Cardiac muscle cell (in vitro differentiated cells and primary cell): Measurements from ENCODE around the gene GLS. TPM values are rescaled to one million over a fixed set of nuclear protein-coding genes. Genes with fewer than 3 reads are reported as not detected.
A peak's percentile ranks its signal among the peaks of the same experiment; 100 is the strongest.
"Not testable (repeated sequence)": the region's sequence is repeated elsewhere in the genome, so short reads cannot be mapped to it uniquely, and the experiment has no call there.

Experiments used
- DNase-seq, 2 donors: peaks; one replicate each; pipeline versions ENCODE4 v3.0.0 to v3.0.0-alpha.2; 2010 to 2017; ENCODE audit warnings: low read depth in 1 of 2, low spot score in 1 of 2
- H3K27ac ChIP-seq: fragments of 200-600 bp; sonication (generic); 2 replicates; pipeline ENCODE4 v1.5.1; 2016
- H3K27me3 ChIP-seq: fragments of 200-600 bp; sonication (generic); 2 replicates; pipeline ENCODE4 v1.6.0; 2016; ENCODE audit warnings: control low read depth
- H3K36me3 ChIP-seq: fragments of 200-600 bp; sonication (generic); 2 replicates; pipeline ENCODE4 v1.5.1; 2016; ENCODE audit warnings: control low read depth
- H3K4me1 ChIP-seq: fragments of 200-600 bp; sonication (generic); 2 replicates; pipeline ENCODE4 v1.8.1; 2017; ENCODE audit warnings: low read depth, mild to moderate bottlenecking, mixed run types
- H3K4me3 ChIP-seq: fragments of 200-600 bp; sonication (generic); 2 replicates; pipeline ENCODE4 v1.5.1; 2016; ENCODE audit warnings: mild to moderate bottlenecking
- H3K9me3 ChIP-seq: fragments of 200-600 bp; sonication (generic); 2 replicates; pipeline ENCODE4 v1.5.1; 2017; ENCODE audit warnings: low read depth, mild to moderate bottlenecking, control low read depth
- CTCF ChIP-seq: IDR thresholded peaks from 2 replicates; pipeline ENCODE4 v1.5.1; 2012; ENCODE audit warnings: low read depth, mild to moderate bottlenecking, low read length
- polyA plus RNA-seq: library from polyadenylated mRNA; unstranded; fragments of >200 nt; fragmentation: Nextera tagmentation; extraction: Ambion mirVana; gene quantifications from 2 replicates; pipeline ENCODE4 v1.2.1, GENCODE V29; 2016
- total RNA-seq: library from RNA; depleted of rRNA; stranded (reverse); fragments of >200 nt; gene quantifications from 2 replicates; pipeline ENCODE4 v1.2.3, GENCODE V29; 2016

The GLS gene
- total and polyA plus RNA-seq, 2 experiments from 2014 or later: 35.2 to 80.8 TPM

GRCh38 chr2:190849774-190850173, 30.8 kb upstream of the GLS start:
- H3K36me3 ChIP-seq: no peaks in the 10 kb centered on the region
- no peaks in the 10 kb centered on the region for H3K4me1 ChIP-seq
- TF ChIP-seq CTCF: no peak
- no peak overlapping the region for H3K27ac ChIP-seq
- H3K27me3 ChIP-seq: no peaks in the 10 kb centered on the region
- no peaks in the 10 kb centered on the region for H3K9me3 ChIP-seq
- DNase-seq: peak in 1 of 2 donors; percentile 76
- H3K4me3 ChIP-seq: no peak overlapping the region

GRCh38 chr2:190853022-190853421, 27.6 kb upstream of the GLS start:
- H3K4me1 ChIP-seq, H3K27ac ChIP-seq, H3K27me3 ChIP-seq, H3K4me3 ChIP-seq, DNase-seq, H3K36me3 ChIP-seq, H3K9me3 ChIP-seq: not testable (repeated sequence)

- no peaks in the 10 kb centered on the region for H3K27me3 ChIP-seq
- peak in 1 of 2 donors; percentile 39 for DNase-seq
- H3K9me3 ChIP-seq: no peaks in the 10 kb centered on the region
- peaks cover 4% of the 10 kb centered on the region for H3K4me1 ChIP-seq
- H3K4me3 ChIP-seq: no peak overlapping the region
- H3K36me3 ChIP-seq: no peaks in the 10 kb centered on the region
- no peak overlapping the region for H3K27ac ChIP-seq
- no peak for TF ChIP-seq CTCF
These were observed 26.9 kb upstream of the GLS start for GRCh38 chr2:190853531-190854383.

GRCh38 chr2:190854726-190855125, 25.9 kb upstream of the GLS start:
- H3K9me3 ChIP-seq: no peaks in the 10 kb centered on the region
- no peaks in the 10 kb centered on the region for H3K36me3 ChIP-seq
- H3K27ac ChIP-seq: no peak overlapping the region
- no peak for DNase-seq
- no peak for TF ChIP-seq CTCF
- no peaks in the 10 kb centered on the region for H3K27me3 ChIP-seq
- peaks cover 14% of the 10 kb centered on the region for H3K4me1 ChIP-seq
- H3K4me3 ChIP-seq: no peak overlapping the region

GRCh38 chr2:190855245-190855644, 25.4 kb upstream of the GLS start:
- Histone ChIP-seq H3K4me1 (peaks cover 19% of the 10 kb centered on the region), H3K36me3 (no peaks in the 10 kb centered on the region), H3K9me3 (no peaks in the 10 kb centered on the region), H3K27me3 (no peaks in the 10 kb centered on the region), H3K4me3 (no peak overlapping the region), H3K27ac (no peak overlapping the region)
- TF ChIP-seq CTCF: no peak
- no peak for DNase-seq

- H3K9me3 ChIP-seq: no peaks in the 10 kb centered on the region
- no peak for TF ChIP-seq CTCF
- H3K4me1 ChIP-seq: peaks cover 24% of the 10 kb centered on the region
- H3K27me3 ChIP-seq: no peaks in the 10 kb centered on the region
- H3K4me3 ChIP-seq: no peak overlapping the region
- no peaks in the 10 kb centered on the region for H3K36me3 ChIP-seq
- DNase-seq: no peak
- H3K27ac ChIP-seq: no peak overlapping the region
These were observed 23.6 kb upstream of the GLS start for GRCh38 chr2:190856985-190857384.
